Neural crest cell (in vitro differentiated cells): Measurements from ENCODE around the gene ELMOD3. TPM values are rescaled to one million over a fixed set of nuclear protein-coding genes. Genes with fewer than 3 reads are reported as not detected.

Experiments
- DNase-seq: peaks from one replicate; pipeline ENCODE4 v3.0.0; 2021; ENCODE audit warnings: low read depth, mixed read lengths, low spot score
- H3K27ac Mint-ChIP-seq: one replicate; pipeline ENCODE4 v1.8.0; 2021; ENCODE audit warnings: mild to moderate bottlenecking, mixed read lengths; ENCODE audit not compliant: unreplicated experiment
- H3K27me3 Mint-ChIP-seq: 2 replicates; pipeline ENCODE4 v1.8.0; 2021; ENCODE audit warnings: low read depth, mild to moderate bottlenecking, mixed read lengths
- H3K36me3 Mint-ChIP-seq: 2 replicates; pipeline ENCODE4 v1.8.0; 2021; ENCODE audit warnings: low read depth, mild to moderate bottlenecking, mixed read lengths
- H3K4me1 Mint-ChIP-seq: 2 replicates; pipeline ENCODE4 v1.8.0; 2021; ENCODE audit warnings: mixed read lengths
- H3K4me3 Mint-ChIP-seq: one replicate; pipeline ENCODE4 v1.8.0; 2021; ENCODE audit warnings: mild to moderate bottlenecking, mixed read lengths
- H3K9me3 Mint-ChIP-seq: 2 replicates; pipeline ENCODE4 v1.8.0; 2021; ENCODE audit warnings: mixed read lengths
- total RNA-seq: library from RNA; stranded (reverse); gene quantifications from 2 replicates; pipeline ENCODE4 v1.2.1, GENCODE V29; 2021
- TF ChIP-seq, protein P1 (sequence below): fragments of 200-600 bp; sonication (generic); conservative IDR thresholded peaks from 2 replicates; pipeline ENCODE4 v1.5.0; 2021; ENCODE audit warnings: antibody characterized with exemption, mild to moderate bottlenecking

ELMOD3 gene
- total RNA-seq, 1 donor from 2014 or later = 25.9 TPM

DNA sequence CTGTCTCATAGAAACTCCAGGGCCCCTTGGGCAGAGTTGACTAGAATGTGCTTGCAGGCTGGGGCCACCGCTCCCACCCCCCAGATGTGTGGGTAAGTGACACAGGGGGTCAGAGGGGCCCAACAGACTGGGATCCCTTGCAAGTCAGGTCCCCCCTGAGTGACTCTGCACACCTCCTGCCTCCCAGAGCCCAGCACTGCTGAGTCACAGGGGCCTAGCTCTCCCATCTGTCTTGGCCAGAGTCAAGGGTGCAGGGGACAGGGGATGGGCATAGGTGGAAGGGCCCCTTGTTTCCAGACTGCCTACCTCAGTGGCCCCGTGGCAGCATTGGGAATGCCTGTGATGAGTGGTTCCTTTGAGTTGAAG lies 75.3 kb downstream of the ELMOD3 start:
- Mint-ChIP-seq H3K9me3 (no peaks in the 10 kb centered on the region), H3K4me1 (peaks cover 21% of the 10 kb centered on the region), H3K4me3 (no peak overlapping the region), H3K36me3 (no peaks in the 10 kb centered on the region), H3K27ac (no peak overlapping the region), H3K27me3 (no peaks in the 10 kb centered on the region)
- TF ChIP-seq, protein P1, sequence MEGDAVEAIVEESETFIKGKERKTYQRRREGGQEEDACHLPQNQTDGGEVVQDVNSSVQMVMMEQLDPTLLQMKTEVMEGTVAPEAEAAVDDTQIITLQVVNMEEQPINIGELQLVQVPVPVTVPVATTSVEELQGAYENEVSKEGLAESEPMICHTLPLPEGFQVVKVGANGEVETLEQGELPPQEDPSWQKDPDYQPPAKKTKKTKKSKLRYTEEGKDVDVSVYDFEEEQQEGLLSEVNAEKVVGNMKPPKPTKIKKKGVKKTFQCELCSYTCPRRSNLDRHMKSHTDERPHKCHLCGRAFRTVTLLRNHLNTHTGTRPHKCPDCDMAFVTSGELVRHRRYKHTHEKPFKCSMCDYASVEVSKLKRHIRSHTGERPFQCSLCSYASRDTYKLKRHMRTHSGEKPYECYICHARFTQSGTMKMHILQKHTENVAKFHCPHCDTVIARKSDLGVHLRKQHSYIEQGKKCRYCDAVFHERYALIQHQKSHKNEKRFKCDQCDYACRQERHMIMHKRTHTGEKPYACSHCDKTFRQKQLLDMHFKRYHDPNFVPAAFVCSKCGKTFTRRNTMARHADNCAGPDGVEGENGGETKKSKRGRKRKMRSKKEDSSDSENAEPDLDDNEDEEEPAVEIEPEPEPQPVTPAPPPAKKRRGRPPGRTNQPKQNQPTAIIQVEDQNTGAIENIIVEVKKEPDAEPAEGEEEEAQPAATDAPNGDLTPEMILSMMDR = no peak
- DNase-seq = no peak

DNA sequence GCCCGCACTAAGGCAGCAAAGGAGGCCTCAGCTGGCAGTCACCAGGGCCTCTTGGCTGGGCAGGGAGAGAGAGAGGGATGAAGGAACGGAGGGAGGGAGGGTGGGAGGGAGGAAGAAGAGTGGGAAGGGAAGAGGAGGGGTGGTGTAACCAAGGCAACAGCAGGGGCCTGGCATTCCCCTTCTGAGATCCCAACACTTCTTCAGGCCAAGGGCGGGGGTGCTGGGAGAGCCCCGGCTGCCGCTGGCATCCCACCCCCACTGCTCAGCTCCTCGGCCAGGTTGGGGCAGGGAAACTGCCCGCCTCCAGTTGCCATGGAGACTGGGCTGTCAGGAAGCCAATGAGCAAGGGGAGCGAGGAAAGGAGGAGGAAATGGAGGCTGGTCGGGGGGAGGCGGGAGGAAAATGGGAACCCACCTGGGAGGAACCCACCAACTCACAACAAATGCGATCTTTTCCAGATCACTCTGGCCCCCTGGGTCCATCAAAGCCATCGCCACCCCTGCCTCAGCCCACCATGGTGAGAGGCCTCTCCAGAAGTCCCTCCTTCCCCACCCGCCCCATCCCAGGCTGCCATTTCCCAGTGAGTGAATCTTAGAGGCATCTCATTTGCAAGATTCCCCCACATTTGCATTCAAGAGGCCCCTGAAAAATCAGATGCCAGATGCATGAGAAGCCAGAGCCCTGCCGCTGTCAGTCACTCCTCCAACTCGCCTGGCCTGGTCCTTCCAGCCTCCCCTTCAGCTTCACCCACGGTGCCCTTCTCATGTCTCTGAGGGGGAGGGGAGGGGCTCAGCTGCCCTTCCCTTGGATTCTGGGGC lies 76.4 kb downstream of the ELMOD3 start:
- TF ChIP-seq, protein P1 = no peak
- no peaks in the 10 kb centered on the region for H3K36me3 Mint-ChIP-seq
- H3K4me1 Mint-ChIP-seq = peaks cover 21% of the 10 kb centered on the region
- H3K27ac Mint-ChIP-seq = peak overlapping the region; percentile 91
- H3K4me3 Mint-ChIP-seq = peak overlapping the region; percentile 61
- no peaks in the 10 kb centered on the region for H3K27me3 Mint-ChIP-seq
- DNase-seq = peak; percentile 54
- H3K9me3 Mint-ChIP-seq = no peaks in the 10 kb centered on the region

DNA sequence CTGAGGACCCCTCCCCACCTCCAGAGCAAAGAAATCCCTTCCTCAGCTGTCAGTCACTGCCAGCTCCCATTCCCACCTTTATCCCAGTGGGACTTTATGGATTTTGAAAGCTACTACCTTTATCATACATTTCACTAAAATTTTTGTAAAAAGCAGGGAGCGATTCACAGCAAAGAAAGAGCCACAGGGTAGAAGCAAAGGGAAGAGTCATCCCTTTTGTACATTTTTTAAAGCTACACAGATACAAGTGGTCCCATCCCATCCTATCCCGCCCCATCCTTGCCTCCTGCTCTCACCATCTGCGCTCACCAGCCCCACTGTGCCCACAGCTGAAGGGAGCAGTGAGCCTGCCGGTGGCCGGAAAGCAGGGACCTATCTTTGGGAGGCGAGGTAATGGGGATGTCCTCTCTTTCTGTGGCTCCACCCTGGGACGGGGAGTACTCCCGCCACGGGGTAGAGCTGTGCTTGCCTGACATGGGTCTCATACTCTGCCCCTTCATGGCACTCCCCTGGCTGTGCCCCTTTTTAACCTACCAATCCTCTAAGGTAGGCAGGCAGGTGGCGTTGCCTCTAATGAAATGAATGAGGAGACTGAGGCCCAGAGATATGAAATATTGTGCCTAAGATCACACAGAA lies 77.1 kb downstream of the ELMOD3 start:
- TF ChIP-seq, protein P1 = no peak
- Mint-ChIP-seq H3K27ac (peak overlapping the region; percentile 91), H3K9me3 (no peaks in the 10 kb centered on the region), H3K4me3 (peak overlapping the region; percentile 61), H3K36me3 (no peaks in the 10 kb centered on the region), H3K4me1 (peaks cover 26% of the 10 kb centered on the region), H3K27me3 (no peaks in the 10 kb centered on the region)
- no peak for DNase-seq

DNA sequence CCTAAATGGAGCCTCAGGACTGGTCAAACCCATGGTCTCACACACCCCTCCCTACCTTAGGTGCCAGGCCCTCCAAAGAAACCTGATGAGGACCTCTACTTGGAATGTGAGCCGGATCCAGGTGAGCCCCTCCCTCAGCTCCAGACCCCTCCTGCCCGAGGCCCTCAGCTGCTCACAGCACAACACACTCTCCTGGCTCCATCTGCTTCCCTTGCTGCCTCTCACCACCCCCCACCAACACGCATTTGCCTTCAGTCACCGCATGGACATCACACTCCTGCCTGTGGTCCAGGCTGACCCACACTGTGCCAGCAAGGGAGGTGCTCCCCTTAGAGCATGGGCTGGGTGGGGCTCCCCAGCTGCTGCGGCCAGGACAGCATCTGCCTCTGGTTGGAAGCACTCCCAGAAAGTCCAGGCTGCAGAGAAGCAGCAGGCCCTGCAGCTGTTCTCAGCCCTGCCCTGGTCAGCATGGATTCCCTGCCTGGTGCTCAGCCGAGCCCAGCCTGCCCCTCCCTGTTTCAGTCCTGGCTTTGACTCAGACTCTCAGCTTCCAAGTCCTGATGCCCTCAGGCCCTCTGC lies 79.0 kb downstream of the ELMOD3 start:
- DNase-seq = no peak
- Mint-ChIP-seq H3K9me3 (no peaks in the 10 kb centered on the region), H3K27ac (peak overlapping the region; percentile 12), H3K4me3 (no peak overlapping the region), H3K27me3 (no peaks in the 10 kb centered on the region), H3K36me3 (no peaks in the 10 kb centered on the region), H3K4me1 (peaks cover 38% of the 10 kb centered on the region)
- TF ChIP-seq, protein P1 = no peak

DNA sequence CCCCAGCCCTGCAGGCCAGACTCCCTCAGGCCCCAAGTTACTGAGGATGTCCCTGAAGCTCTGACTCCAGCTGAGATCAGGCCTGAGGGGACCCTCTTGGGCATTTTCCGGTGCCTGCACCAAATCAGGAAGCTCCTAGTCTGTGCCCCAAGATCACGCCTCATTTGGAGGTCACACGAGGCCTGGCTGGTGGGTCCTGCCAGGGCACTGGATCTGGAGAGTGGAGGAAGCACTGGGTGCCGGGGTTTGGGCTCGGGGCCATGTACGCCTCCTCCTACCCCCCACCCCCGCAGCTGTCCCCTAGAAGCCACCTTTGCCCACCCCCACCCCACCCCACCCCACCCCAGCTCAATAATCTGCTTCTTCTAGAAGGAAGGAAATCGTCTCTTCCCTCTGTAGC lies 80.1 kb downstream of the ELMOD3 start:
- DNase-seq = no peak
- Mint-ChIP-seq H3K36me3 (no peaks in the 10 kb centered on the region), H3K9me3 (no peaks in the 10 kb centered on the region), H3K27me3 (no peaks in the 10 kb centered on the region), H3K4me3 (no peak overlapping the region), H3K27ac (no peak overlapping the region), H3K4me1 (peaks cover 35% of the 10 kb centered on the region)
- TF ChIP-seq, protein P1 = no peak
